GM15510 (cell line): ENCODE data around the gene CNGA4.

Experiments used
- POLR2A ChIP-seq: IDR thresholded peaks from 3 replicates; pipeline ENCODE4 v1.6.1; 2011; ENCODE audit warnings: borderline replicate concordance; ENCODE audit not compliant: insufficient read length; ENCODE audit errors: extremely low read depth

The CNGA4 gene

DNA sequence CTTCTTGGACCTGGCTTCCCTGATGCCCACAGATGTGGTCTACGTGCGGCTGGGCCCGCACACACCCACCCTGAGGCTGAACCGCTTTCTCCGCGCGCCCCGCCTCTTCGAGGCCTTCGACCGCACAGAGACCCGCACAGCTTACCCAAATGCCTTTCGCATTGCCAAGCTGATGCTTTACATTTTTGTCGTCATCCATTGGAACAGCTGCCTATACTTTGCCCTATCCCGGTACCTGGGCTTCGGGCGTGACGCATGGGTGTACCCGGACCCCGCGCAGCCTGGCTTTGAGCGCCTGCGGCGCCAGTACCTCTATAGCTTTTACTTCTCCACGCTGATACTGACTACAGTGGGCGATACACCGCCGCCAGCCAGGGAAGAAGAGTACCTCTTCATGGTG, 1.2 kb downstream of the CNGA4 start:
- no peak for TF ChIP-seq POLR2A

DNA sequence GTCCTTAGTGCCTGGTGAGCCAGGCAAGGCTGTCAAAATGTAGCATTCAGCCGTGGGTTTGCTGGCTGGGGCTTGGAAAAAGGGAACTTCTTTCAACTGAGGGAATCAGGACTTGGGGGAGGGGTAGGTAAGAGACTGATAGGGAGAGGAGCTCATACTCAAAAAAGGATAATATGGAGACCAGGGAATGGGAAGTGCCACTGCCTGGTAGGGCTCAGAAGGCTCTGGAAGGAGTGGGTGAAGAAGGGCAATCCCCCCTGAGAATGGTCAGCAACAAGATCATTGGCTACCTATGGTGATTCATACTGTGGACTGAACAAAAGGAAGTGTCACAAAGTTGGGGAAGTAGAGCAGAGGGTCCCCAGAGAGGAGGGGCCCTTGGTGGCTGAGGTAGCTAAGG, 1.9 kb downstream of the CNGA4 start:
- TF ChIP-seq POLR2A = no peak

DNA sequence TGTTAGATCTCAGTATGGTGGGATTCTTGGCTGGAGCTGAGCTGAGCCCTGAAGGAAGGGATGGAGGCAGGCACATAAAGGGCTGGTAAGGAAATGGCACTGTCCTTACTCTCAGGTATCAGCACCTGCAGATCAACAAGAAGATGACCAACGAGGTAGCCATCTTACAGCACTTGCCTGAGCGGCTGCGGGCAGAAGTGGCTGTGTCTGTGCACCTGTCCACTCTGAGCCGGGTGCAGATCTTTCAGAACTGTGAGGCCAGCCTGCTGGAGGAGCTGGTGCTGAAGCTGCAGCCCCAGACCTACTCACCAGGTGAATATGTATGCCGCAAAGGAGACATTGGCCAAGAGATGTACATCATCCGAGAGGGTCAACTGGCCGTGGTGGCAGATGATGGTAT, 2.4 kb downstream of the CNGA4 start:
- TF ChIP-seq POLR2A = no peak

DNA sequence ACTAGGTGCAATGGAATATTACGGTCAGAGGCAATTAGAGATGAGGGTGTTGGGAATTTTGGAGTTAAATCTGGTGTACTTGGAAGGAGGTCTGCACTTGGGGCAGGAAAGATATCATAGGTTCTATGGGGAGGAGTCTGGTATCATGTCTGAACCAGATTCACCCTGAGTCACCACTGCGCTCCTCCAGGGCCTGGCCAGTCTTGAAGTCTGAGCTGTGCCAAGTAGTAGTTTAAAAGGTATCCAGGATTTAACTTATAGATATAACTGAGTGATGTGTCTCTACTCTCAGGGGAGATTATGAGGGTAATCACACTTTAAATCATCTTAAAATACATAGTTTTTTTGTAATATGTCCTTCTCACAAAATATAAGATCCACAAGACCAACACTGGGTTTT, 6.6 kb downstream of the CNGA4 start:
- no peak for TF ChIP-seq POLR2A

DNA sequence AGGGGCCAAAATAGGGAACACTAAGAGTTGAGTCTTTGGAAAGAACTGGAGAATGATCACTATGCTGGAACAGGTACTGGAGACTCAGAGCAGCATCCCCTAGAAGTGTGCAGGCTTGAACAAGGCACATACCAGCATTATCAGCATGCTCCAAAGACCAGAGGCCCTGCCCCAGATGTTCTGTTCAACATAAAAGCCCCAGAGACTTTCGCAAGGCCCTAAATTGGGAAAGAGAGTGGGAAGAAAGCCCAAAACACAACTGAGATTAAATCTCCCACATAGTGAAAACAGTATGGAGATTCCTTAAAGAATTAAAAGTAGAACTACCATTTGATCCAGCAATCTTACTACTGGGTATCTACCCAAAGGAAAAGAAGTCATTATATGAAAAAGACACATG, 9.4 kb downstream of the CNGA4 start:
- no peak for TF ChIP-seq POLR2A

DNA sequence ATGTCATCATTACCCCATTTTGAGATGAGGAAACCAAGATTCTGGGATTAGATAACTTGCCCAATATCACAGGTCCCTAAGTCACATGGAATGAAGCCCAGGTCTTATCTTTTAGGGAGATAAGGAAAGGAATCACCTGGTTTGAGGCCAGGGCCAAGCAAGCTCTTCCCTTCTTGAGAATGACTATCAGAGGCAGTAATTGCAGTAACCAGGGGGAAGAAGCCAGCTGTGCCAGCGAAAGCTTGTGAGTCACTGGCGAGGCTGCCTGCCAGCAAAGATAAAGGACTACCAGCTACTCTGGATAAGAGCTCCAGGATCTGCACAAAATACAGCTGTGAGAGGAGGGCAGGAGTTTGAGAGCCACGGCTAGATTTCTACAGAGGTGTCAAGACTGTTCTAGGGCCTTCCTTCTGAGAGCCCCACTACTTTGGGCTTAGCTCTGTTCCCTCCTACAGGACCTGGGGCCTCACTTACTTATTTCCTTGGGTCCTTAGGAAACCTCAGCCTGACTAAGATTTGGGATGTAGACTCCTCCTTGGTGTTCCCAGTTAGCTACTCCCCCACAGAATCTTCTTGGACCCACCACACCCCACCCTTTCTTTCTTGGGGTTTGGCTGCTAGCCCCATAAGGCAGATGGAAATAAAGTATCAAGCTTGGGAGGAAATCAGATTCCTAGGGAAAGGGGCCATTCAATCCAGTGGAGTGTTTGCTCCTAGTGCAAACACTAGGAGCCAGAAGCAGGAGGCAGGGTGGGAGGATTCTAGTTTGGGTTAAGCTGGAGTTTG, 11.1 kb downstream of the CNGA4 start:
- TF ChIP-seq POLR2A = no peak

DNA sequence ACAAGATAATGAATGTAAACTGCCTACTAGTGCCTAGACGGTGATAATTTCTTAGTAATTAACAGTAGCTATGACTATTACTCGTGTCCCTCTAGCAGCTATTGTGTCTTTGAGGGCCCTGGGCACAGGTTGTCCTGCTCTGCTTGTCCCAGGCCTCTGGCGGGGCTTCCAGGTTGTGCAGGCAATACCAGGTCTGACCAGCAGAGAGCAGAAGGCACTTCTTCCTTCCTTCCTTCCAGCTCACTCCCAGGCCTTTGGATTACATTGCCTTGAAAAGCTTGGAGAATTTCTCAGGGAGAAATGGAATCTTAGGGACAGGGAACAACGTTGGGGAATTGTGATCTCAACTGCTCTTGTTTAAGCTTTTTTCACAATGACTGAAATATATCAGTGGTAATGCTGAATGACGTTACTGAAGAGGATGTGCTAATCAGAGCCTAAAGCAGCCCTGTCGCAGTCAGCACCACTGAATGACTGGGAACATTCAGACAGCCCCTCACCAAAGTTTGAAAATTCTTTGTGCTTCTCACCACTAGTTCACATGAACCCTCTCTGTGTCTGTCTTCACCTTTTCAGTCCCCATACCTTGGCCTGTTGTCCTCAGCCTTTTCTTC, 12.3 kb downstream of the CNGA4 start:
- TF ChIP-seq POLR2A = no peak

DNA sequence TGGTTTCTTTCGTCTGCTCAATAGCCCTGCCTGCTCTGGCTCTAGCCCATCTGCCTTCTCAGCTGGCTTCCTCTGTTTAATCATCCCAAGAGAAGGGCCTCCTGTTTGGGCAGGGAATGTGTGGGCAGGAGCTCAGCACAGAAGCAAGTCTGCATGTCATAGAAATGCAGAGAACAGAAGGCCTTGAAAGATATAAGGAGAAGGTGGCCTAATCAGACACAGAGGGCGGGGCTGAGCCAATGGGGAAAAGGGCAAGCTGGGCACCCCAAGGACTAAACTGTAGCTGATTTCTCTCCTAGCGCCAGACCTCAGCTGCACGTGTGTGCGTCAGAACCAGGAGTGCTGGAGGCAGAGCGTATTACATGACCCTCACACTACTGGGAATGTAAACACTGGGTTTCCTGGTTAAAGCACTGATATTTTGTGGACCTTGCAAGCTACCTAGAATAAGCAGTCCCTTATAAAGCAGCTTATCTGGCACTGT, 13.1 kb downstream of the CNGA4 start:
- no peak for TF ChIP-seq POLR2A

DNA sequence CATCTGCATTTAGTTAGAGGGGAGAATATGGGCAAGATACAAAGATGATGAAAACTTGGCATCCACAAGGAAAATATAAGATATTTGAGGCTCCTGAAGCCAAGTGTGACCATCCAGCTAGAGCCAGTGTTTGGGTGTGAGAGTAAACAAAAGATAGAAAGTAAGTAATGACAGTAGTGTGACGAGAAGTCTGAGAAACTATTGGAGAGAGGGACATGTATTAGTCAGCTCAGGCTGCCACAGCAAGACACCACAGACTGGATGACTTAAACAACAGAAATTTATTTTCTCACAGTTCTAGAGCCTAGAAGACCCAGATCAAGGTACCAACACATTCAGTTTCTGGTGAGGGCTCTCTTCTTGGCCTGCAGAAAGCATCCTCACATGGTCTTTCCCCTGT, 14.3 kb downstream of the CNGA4 start:
- TF ChIP-seq POLR2A = no peak

DNA sequence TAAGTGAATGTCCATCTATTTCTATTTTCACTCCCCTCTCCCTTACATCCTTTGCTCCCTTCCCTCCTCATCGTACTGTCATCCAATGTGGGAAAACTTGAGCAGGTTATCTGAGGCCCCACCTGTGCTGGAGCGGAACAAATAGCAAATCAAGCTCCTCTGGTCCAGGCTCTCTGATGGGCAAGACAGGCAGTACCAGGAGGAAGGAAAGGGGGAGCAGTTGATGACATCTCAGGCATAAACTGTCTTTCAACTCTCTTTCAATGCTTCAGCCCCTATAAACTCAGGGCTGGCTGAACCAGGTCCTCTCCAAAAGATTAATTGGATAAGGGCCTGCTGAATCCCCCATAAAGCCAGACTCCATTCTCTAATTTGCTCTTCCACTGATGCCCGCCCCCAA, 19.3 kb downstream of the CNGA4 start:
- no peak for TF ChIP-seq POLR2A

DNA sequence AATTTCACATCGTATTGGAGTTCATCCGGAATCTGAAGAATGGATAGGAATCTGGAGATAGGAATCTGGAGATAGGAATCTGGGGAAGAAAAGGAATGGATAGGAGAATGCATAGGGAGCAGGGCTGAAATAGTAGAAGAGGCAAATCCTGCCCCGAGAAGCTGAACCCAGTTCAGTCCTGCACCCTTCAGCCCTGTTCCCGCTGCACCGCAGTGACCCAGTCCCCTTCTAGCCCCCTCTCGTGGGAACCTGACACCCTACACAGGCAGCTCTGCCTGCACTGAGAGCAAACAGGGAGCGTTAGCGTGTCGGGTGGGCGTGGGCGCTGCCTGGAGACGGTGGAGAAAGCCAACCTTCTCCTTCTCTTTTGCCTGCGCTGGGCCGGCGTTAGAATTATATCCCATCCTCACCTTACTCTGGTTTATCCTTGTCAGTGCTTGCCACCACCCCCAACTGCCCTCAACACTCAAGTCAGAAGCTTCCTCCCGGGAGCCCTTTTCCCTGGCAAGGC, 19.7 kb downstream of the CNGA4 start:
- no peak for TF ChIP-seq POLR2A

DNA sequence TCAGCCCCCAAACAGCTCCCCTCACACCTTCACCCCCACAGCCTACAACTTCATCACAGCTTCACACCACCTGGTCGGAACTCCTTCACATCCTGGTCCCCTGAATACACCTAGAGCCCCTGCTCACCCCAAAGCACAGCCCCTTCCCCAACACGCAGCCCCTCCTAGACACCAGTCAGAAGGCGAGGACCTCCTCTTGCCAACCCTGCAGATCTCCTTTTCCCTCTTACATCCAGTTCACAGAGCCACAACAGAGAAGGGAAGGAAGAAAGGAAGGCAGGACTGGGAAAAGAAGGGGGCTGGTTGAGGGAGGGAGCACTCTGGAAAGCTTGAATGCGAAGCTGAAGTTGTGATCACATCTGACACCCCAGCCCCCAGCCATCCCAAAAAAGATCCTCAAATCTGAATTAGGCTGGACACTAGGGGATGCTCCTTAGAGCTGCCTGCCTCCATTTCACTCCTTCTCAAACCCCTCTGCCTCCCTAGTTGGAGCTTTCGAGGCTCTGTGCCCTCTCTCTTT, 21.4 kb downstream of the CNGA4 start:
- TF ChIP-seq POLR2A = no peak

DNA sequence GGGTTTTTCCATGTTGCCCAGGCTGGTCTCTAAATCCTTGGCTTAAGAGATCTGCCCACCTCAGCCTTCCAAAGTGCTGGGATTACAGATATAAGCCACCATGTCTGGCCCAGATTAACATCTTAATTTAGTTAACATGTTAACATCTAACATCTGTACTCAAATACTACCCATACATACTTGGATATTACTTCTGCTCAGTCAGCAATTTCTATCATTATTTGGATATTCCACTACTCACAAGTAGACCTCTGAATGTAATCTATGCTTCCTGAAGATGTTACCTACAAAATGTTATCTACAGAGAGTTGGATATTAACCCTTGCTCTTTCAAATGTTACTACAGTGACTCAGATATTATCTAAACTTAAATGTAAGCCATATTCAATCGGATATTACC, 24.8 kb downstream of the CNGA4 start:
- no peak for TF ChIP-seq POLR2A

DNA sequence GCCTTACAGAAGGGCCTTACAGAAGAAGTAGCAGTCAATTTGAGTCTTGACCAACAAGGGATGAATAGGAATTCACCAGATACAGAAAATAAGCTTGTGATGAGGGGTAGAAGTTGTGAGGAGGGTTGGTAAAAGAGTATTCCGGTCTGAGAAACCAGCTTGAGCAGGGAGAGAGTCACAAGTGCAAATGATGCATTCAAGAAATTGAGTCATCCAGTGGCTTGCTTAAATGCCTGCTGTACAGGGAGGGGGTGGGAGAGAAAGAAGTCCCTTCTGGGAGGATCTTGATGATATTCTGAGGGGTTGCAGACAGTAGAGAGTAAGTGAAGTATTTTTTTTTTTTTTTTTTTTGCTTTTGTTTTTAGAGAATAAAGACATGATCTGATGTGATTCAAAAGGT, 29.9 kb downstream of the CNGA4 start:
- no peak for TF ChIP-seq POLR2A

DNA sequence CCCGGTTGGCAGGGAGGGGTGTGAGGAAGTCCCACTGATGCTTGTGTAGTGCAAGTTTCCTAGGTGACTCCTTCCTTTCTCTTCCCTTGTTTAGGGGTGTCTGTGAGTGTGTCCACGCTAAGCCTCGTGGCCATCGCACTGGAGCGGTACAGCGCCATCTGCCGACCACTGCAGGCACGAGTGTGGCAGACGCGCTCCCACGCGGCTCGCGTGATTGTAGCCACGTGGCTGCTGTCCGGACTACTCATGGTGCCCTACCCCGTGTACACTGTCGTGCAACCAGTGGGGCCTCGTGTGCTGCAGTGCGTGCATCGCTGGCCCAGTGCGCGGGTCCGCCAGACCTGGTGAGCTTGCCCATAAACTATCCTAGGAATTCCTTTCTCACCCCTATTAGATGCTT, 31.1 kb downstream of the CNGA4 start:
- TF ChIP-seq POLR2A = no peak
